H1 (cell line): ENCODE measurements around the gene SLC5A12. TPM values are rescaled to one million over a fixed set of nuclear protein-coding genes. Genes with fewer than 3 reads are reported as not detected.

Source experiments
- CTCF ChIA-PET: fragments of 300-600 bp; sonication (Branson Sonifier 250); formaldehyde crosslinking; loops from one replicate; lab custom pipeline; 2021; ENCODE audit not compliant: partially characterized antibody; lab: Charles Lee
- POLR2A ChIA-PET: fragments of 300-600 bp; sonication (Branson Sonifier 250); formaldehyde crosslinking; loops from one replicate; lab custom pipeline; 2021; ENCODE audit warnings: inconsistent platforms; ENCODE audit not compliant: partially characterized antibody; lab: Charles Lee
- DNase-seq, 2 experiments: peaks; one replicate each; pipeline versions ENCODE4 v3.0.0 to v3.0.0-alpha.2; 2010 to 2022; ENCODE audit warnings: low spot score in 2 of 2, low read depth in 1 of 2, mixed read lengths in 1 of 2
- FAIRE-seq: peaks from 2 replicates; lab custom pipeline; 2011; peaks lifted over from hg19 to GRCh38; lab: Jason Lieb, UNC
- H2AFZ ChIP-seq: 2 replicates; pipeline ENCODE4 v1.8.1; 2012; ENCODE audit warnings: low read length, inconsistent platforms
- H2AK5ac ChIP-seq: 2 replicates; pipeline ENCODE4 v1.6.1; 2013; ENCODE audit warnings: low read depth, low read length
- H2BK120ac ChIP-seq: replicated peaks from 2 replicates; pipeline ENCODE3; 2013; ENCODE audit warnings: low read depth, low read length, inconsistent platforms
- H2BK12ac ChIP-seq: 2 replicates; pipeline ENCODE4 v1.6.1; 2013; ENCODE audit warnings: low read depth, low read length
- H2BK15ac ChIP-seq: 2 replicates; pipeline ENCODE4 v1.6.1; 2013; ENCODE audit warnings: low read length
- H2BK20ac ChIP-seq: 2 replicates; pipeline ENCODE4 v1.6.1; 2013; ENCODE audit warnings: low read length
- H2BK5ac ChIP-seq: 2 replicates; pipeline ENCODE4 v1.6.1; 2013; ENCODE audit warnings: low read depth, low read length
- H3K14ac ChIP-seq: 2 replicates; pipeline ENCODE4 v1.6.1; 2013; ENCODE audit warnings: inconsistent platforms; ENCODE audit not compliant: insufficient read length
- H3K18ac ChIP-seq: 2 replicates; pipeline ENCODE4 v1.6.1; 2013; ENCODE audit warnings: low read length; ENCODE audit errors: extremely low read depth
- H3K23ac ChIP-seq: 2 replicates; pipeline ENCODE4 v1.6.1; 2013; ENCODE audit warnings: inconsistent platforms; ENCODE audit not compliant: insufficient read length
- H3K23me2 ChIP-seq: 2 replicates; pipeline ENCODE4 v1.6.1; 2013; ENCODE audit warnings: low read depth, low read length
- H3K27ac ChIP-seq: 2 replicates; pipeline ENCODE4 v1.6.1; 2011; ENCODE audit warnings: low read depth, low read length, inconsistent platforms
- H3K27me3 ChIP-seq, 4 experiments: replicated peaks in 1 of 4; 1 replicate in 1 of 4; 2 replicates in 3 of 4; pipeline versions ENCODE4 v1.6.1 to v1.8.1; 2011 to 2013; ENCODE audit warnings: low read length in 3 of 4, mild to moderate bottlenecking in 3 of 4, inconsistent platforms in 2 of 4, mixed read lengths in 2 of 4, moderate library complexity in 1 of 4; ENCODE audit not compliant: control insufficient read depth in 3 of 4, insufficient read depth in 3 of 4; ENCODE audit errors: extremely low read depth in 1 of 4
- H3K36me3 ChIP-seq, 4 experiments: 2 replicates each; pipeline versions ENCODE4 v1.6.1 to v1.8.1; 2011 to 2013; ENCODE audit warnings: mild to moderate bottlenecking in 4 of 4, low read length in 3 of 4, moderate library complexity in 2 of 4, control low read depth in 1 of 4, inconsistent platforms in 1 of 4; ENCODE audit not compliant: insufficient read depth in 4 of 4, control insufficient read depth in 2 of 4
- H3K4ac ChIP-seq: replicated peaks from 2 replicates; pipeline ENCODE3; 2013; ENCODE audit warnings: low read length, low read depth, mixed read lengths, inconsistent platforms; ENCODE audit not compliant: insufficient read length
- H3K4me1 ChIP-seq, 4 experiments: replicated peaks in 1 of 4; 1 replicate in 1 of 4; 2 replicates in 3 of 4; pipeline versions ENCODE4 v1.6.1 to v1.8.1; 2011 to 2013; ENCODE audit warnings: low read length in 3 of 4, inconsistent platforms in 2 of 4, mixed read lengths in 1 of 4; ENCODE audit not compliant: insufficient read depth in 4 of 4, control insufficient read depth in 3 of 4
- H3K4me2 ChIP-seq, 2 experiments: 2 replicates each; pipeline versions ENCODE4 v1.6.1 to v1.8.1; 2011 to 2013; ENCODE audit warnings: low read depth in 2 of 2, low read length in 2 of 2, control low read depth in 1 of 2, inconsistent platforms in 1 of 2, mild to moderate bottlenecking in 1 of 2; ENCODE audit not compliant: insufficient read depth in 1 of 2
- H3K4me3 ChIP-seq, 4 experiments: fragments of 200-600, 300-600 bp in 1 of 4; sonication (generic), shearing (Covaris generic), sonication (Bioruptor Twin) in 1 of 4; 2 replicates each; pipeline versions ENCODE4 v1.5.1 to v1.8.1; 2011 to 2016; ENCODE audit warnings: low read length in 4 of 4, low read depth in 3 of 4, control low read depth in 2 of 4, inconsistent platforms in 2 of 4, mild to moderate bottlenecking in 2 of 4, mixed read lengths in 1 of 4, moderate library complexity in 1 of 4; ENCODE audit not compliant: insufficient read depth in 2 of 4; ENCODE audit errors: extremely low read depth in 1 of 4
- H3K56ac ChIP-seq: replicated peaks from 2 replicates; pipeline ENCODE3; 2013; ENCODE audit warnings: low read depth, mild to moderate bottlenecking, mixed read lengths, low read length, inconsistent platforms; ENCODE audit not compliant: insufficient read length
- H3K79me1 ChIP-seq: 2 replicates; pipeline ENCODE4 v1.6.1; 2013; ENCODE audit warnings: low read depth, low read length, control low read depth
- H3K79me2 ChIP-seq, 2 experiments: 2 replicates each; pipeline versions ENCODE4 v1.6.1 to v1.8.1; 2012 to 2013; ENCODE audit warnings: low read length in 2 of 2, mild to moderate bottlenecking in 2 of 2, inconsistent platforms in 1 of 2; ENCODE audit not compliant: insufficient read depth in 2 of 2, control insufficient read depth in 1 of 2
- H3K9ac ChIP-seq, 4 experiments: replicated peaks in 1 of 4; 1 replicate in 1 of 4; 2 replicates in 3 of 4; pipeline versions ENCODE4 v1.6.1 to v1.8.1; 2011 to 2013; ENCODE audit warnings: low read depth in 3 of 4, low read length in 3 of 4, control low read depth in 2 of 4, mild to moderate bottlenecking in 2 of 4, moderate library complexity in 2 of 4, inconsistent platforms in 1 of 4; ENCODE audit errors: extremely low read depth in 1 of 4
- H3K9me3 ChIP-seq, 2 experiments: 2 replicates each; pipeline versions ENCODE4 v1.6.1 to v1.8.1; 2012 to 2013; ENCODE audit warnings: mild to moderate bottlenecking in 2 of 2, moderate library complexity in 2 of 2, control low read depth in 1 of 2, inconsistent platforms in 1 of 2, low read depth in 1 of 2, low read length in 1 of 2, mixed read lengths in 1 of 2; ENCODE audit not compliant: insufficient read depth in 2 of 2
- H4K20me1 ChIP-seq, 2 experiments: replicated peaks in 1 of 2; 2 replicates each; pipeline versions ENCODE3 to v1.8.1; 2011 to 2013; ENCODE audit warnings: inconsistent platforms in 2 of 2, low read length in 2 of 2, mild to moderate bottlenecking in 1 of 2; ENCODE audit not compliant: insufficient read depth in 2 of 2, control insufficient read depth in 1 of 2
- H4K5ac ChIP-seq: 2 replicates; pipeline ENCODE4 v1.6.1; 2013; ENCODE audit warnings: low read length, low read depth, mixed read lengths, inconsistent platforms; ENCODE audit not compliant: insufficient read length
- H4K8ac ChIP-seq: 2 replicates; pipeline ENCODE4 v1.8.0; 2013; ENCODE audit warnings: mild to moderate bottlenecking, moderate library complexity, low read length, inconsistent platforms; ENCODE audit not compliant: insufficient read depth; ENCODE audit errors: extremely low read depth
- H4K91ac ChIP-seq: replicated peaks from 2 replicates; pipeline ENCODE3; 2013; ENCODE audit warnings: low read length, mixed read lengths, inconsistent platforms; ENCODE audit not compliant: insufficient read length
- FOSL1 ChIP-seq: IDR thresholded peaks from 2 replicates; pipeline ENCODE4 v1.6.1; 2011; ENCODE audit warnings: mild to moderate bottlenecking, low read depth, low read length, moderate library complexity; ENCODE audit not compliant: insufficient read depth
- POLR2AphosphoS5 ChIP-seq: IDR thresholded peaks from 2 replicates; pipeline ENCODE4 v1.6.1; 2011; ENCODE audit warnings: low read depth, low read length
- WGBS, 2 experiments: shearing (Covaris generic) in 1 of 2; methylation state at CpG; one replicate each; pipeline versions ENCODE4 v1.1.6 to v1.1.7; 2013 to 2015; ENCODE audit warnings: low lambda C conversion rate in 2 of 2, mixed read lengths in 2 of 2, inconsistent platforms in 1 of 2, low coverage in 1 of 2, missing lambda C conversion rate in 1 of 2; ENCODE audit not compliant: insufficient replicate concordance in 2 of 2, insufficient coverage in 1 of 2, insufficient read length in 1 of 2; ENCODE audit errors: extremely low coverage in 1 of 2, missing lambda C conversion rate in 1 of 2; 5-methylcytosine and 5-hydroxymethylcytosine counted together
- polyA plus RNA-seq, 7 experiments: library from polyadenylated mRNA; depleted of rRNA in 3 of 7; stranded (reverse) in 5 of 7; unstranded in 2 of 7; fragments of >200 nt in 5 of 7; fragments of 200-250 nt in 2 of 7; gene quantifications; 1 replicate in 5 of 7; 2 replicates in 1 of 7; 4 replicates in 1 of 7; pipeline versions ENCODE4 v1.2.1 to v1.2.3, GENCODE V29; 2011 to 2013; ENCODE audit warnings: missing spikeins in 2 of 7, mixed read lengths in 2 of 7
- total RNA-seq: library from RNA; stranded (reverse); fragmentation: NEBNext Ultra II Directional; extraction: Animal tissue kit (Norgen Biotek cat#: 25700); gene quantifications from 2 replicates; pipeline ENCODE4 v1.2.1, GENCODE V29; 2021

SLC5A12 gene
- total and polyA plus RNA-seq, 2 of the 8 experiments (the other 6 are each of a cell fraction or from before 2014, with no cell fraction given), result 1.3 to 1.4 TPM

DNA sequence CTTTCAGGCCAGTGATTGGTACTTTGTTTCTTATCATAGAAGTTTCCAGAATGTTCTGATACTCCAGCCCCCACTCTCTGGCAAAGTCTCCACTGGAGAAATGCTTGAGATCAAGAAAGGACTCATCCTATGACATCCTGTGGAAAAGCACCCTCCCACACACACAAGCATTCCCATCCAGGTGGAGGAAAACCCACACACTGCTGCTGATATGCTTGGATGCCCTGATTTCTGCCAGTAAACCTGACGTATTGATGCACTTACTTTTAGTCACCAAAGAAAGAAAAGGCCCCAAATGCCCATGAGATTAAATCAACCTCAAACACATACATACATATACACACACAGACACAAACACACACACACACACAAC, 9.2 kb upstream of the SLC5A12 start:
- Histone ChIP-seq H4K20me1 (no peaks in the 10 kb centered on the region), H4K8ac (no peak overlapping the region), H3K4ac (no peak overlapping the region), H3K4me2 (no peak overlapping the region), H3K23me2 (no peaks in the 10 kb centered on the region), H2BK5ac (no peak overlapping the region), H3K27ac (no peak overlapping the region), H4K5ac (no peak overlapping the region), H3K9ac (no peak overlapping the region), H3K14ac (no peak overlapping the region), H3K18ac (no peak overlapping the region), H2AFZ (no peak overlapping the region), H2BK15ac (no peak overlapping the region), H2BK20ac (no peak overlapping the region), H2BK12ac (no peak overlapping the region), H3K56ac (no peak overlapping the region), H3K36me3 (no peaks in the 10 kb centered on the region), H3K4me1 (no peaks in the 10 kb centered on the region), H2BK120ac (no peak overlapping the region), H3K79me2 (no peaks in the 10 kb centered on the region), H3K27me3 (no peaks in the 10 kb centered on the region), H2AK5ac (no peak overlapping the region), H3K4me3 (no peak overlapping the region), H3K23ac (no peak overlapping the region), H3K79me1 (no peaks in the 10 kb centered on the region), H3K9me3 (no peaks in the 10 kb centered on the region), H4K91ac (no peak overlapping the region)
- POLR2A ChIA-PET, result no interaction called here
- WGBS, 2 experiments, result 92% methylated on average over 1 of the region's 1 CpG; no CpG with 5 or more reads in 1 of the 2 experiments
- no peak for FAIRE-seq
- no peak for DNase-seq
- CTCF ChIA-PET, result no interaction called here
- TF ChIP-seq POLR2AphosphoS5, result no peak
- TF ChIP-seq FOSL1, result no peak
